Measurements from ENCODE around the gene SPINT2. TPM values are rescaled to one million over a fixed set of nuclear protein-coding genes. Genes with fewer than 3 reads are reported as not detected.
"Not testable (repeated sequence)": the region's sequence is repeated elsewhere in the genome, so short reads cannot be mapped to it uniquely, and the experiment has no call there.

The SPINT2 gene
- total and polyA plus RNA-seq, 2 donors (not counting 1 experiment from before 2014, with no cell fraction given) = 50.0 to 70.0 TPM

DNA sequence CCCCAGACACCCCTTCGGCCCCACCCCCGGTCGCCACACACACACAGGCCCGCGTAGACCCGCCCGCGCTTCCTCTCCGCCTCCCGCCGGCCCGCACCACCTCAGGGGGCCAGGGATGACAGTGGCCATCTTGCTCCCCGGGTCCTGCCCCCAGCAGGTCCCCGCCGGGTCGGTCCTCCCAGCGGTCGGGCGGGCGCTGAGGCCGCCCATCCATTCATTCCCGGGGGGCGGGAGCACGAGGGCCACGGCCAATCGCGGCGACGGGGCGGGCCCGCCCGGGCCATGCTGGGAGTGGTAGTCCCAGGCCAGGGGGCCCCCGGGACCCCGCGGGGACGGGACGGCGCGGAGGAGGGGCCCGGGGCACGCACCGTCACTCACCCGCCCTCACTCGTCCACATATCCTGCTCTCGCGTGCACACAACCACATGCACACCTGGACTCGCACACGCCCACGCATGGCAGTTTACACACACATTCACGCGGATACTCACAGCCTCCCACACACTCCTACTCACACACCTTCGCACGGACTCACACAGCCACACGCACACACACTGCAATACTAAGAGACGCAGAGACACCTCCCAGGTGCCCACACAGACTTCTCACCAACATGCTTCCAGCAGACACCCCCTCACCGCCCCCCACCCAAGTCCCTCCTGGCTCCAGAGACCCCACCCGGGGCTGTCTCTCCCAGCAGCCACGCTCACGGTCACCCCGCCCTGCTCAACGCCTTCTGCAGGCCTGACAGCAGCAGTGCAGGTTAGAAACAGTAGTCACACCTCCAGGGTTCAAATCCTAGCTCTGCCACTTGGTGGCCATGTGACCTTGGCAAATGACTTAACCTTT, 40.1 kb upstream of the SPINT2 start, which contains the start of gene DPF1:
DPF1 (minus strand) TSS at position 209 of the 849 bp plus-strand sequence; CDS start at position 129, 80 bp downstream.
- H3K36me3 ChIP-seq (replicated peaks in 1 of 2; ENCODE audit: control extremely low read depth in 1 of 2, control insufficient read depth in 1 of 2, extremely low read depth in 1 of 2, insufficient read depth in 2 of 2, low read length in 1 of 2) = no peaks in the 10 kb centered on the region
- peaks cover 29 to 48% of the 10 kb centered on the region in 2 donors for H3K4me1 ChIP-seq (ENCODE audit: control insufficient read depth in 2 of 2, insufficient read depth in 2 of 2, low read length in 2 of 2)
- H3K4me2 ChIP-seq (replicated peaks; ENCODE audit: low read depth, low read length, poor library complexity, severe bottlenecking) = peak within 1 kb of the TSS; percentile 80
- H3K4me3 ChIP-seq (ENCODE audit: control extremely low read depth in 1 of 5, extremely low read depth in 1 of 5, insufficient read depth in 1 of 5, low read depth in 2 of 5, low read length in 4 of 5) = peak within 1 kb of the TSS in 4 of 5 experiments; percentile 26 to 59 (median 47)
- Mint-ChIP-seq H3K27me3 (peaks cover 52% of the 10 kb centered on the region), H3K27ac (peak within 1 kb of the TSS; percentile 57), H3K4me3 (peak within 1 kb of the TSS; percentile 92), H3K4me1 (peaks cover 32% of the 10 kb centered on the region), H3K9me3 (ENCODE audit: insufficient read depth) (no peaks in the 10 kb centered on the region)
- DNase-seq (peak; percentile 76), ATAC-seq (ENCODE audit: low read depth) (peak; percentile 83)
- WGBS (ENCODE audit: insufficient coverage) = 1% methylated on average over 61 of the region's 61 CpGs
- H3K9ac ChIP-seq (ENCODE audit: low read length) = peak within 1 kb of the TSS; percentile 42
- ChIA-PET POLR2A (interaction anchor here (0.6 kb wide), 1 partner anchor 23 kb away, joined by 5 read pairs; no protein-coding TSS in a partner anchor), CTCF (interaction anchor here (1.0 to 2.0 kb wide), 8 partner anchors 8 to 328 kb away, joined by 3 to 9 read pairs (median 6); partner anchors contain the start of gene WDR87)
- peaks cover 0 to 77% (median 48%) of the 10 kb centered on the region in 4 experiments for H3K27me3 ChIP-seq (replicated peaks in 1 of 4; ENCODE audit: control extremely low read depth in 1 of 4, control insufficient read depth in 3 of 4, insufficient read depth in 4 of 4, low read length in 3 of 4)
- peak within 1 kb of the TSS; percentile 54 for H2AFZ ChIP-seq (ENCODE audit: insufficient read depth, low read depth, low read length, poor library complexity, severe bottlenecking)
- no peaks in the 10 kb centered on the region for H4K20me1 ChIP-seq (ENCODE audit: control insufficient read depth, insufficient read depth, low read length, poor library complexity, severe bottlenecking)
- no peaks in the 10 kb centered on the region for H3K79me2 ChIP-seq (ENCODE audit: control insufficient read depth, insufficient read depth, low read length)
- H3K9me3 ChIP-seq (ENCODE audit: control extremely low read depth in 1 of 3, control insufficient read depth in 2 of 3, insufficient read depth in 1 of 3, low read length in 2 of 3) = peaks cover 0 to 23% (median 0%) of the 10 kb centered on the region in 3 donors
- H3K27ac ChIP-seq (ENCODE audit: low read length in 2 of 2) = no peak within 1 kb of the TSS
- intact Hi-C loops (cut with micrococcal nuclease) = loop anchor here (10.0 kb wide), 1 partner anchor 319 kb away; the partner anchor contains the start of genes SIPA1L3 and WDR87
- peak; percentile 65 for TF ChIP-seq EZH2 (IDR thresholded peaks at IDR 0.05; ENCODE audit: borderline replicate concordance, insufficient read depth, low read depth, low read length, poor library complexity, severe bottlenecking)
- TF ChIP-seq, protein P1, sequence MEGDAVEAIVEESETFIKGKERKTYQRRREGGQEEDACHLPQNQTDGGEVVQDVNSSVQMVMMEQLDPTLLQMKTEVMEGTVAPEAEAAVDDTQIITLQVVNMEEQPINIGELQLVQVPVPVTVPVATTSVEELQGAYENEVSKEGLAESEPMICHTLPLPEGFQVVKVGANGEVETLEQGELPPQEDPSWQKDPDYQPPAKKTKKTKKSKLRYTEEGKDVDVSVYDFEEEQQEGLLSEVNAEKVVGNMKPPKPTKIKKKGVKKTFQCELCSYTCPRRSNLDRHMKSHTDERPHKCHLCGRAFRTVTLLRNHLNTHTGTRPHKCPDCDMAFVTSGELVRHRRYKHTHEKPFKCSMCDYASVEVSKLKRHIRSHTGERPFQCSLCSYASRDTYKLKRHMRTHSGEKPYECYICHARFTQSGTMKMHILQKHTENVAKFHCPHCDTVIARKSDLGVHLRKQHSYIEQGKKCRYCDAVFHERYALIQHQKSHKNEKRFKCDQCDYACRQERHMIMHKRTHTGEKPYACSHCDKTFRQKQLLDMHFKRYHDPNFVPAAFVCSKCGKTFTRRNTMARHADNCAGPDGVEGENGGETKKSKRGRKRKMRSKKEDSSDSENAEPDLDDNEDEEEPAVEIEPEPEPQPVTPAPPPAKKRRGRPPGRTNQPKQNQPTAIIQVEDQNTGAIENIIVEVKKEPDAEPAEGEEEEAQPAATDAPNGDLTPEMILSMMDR (IDR thresholded peaks at IDR 0.05) = no peak

DNA sequence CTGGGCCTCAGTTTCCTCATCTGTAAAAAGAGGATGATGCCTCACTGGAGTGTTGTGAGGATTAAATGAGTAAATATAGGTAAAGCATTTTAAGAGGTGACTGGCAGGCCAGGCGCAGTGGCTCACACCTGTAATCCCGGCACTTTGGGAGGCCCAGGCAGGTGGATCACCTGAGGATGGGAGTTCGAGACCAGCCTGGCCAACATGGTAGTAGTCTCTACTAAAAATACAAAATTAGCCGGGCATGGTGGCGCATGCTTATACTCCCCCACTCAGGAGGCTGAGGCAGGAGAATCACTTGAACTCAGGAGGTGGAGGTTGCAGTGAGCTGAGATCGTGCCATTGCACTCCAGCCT, 39.5 kb upstream of the SPINT2 start:
- not testable (repeated sequence) for H2AFZ ChIP-seq (ENCODE audit: insufficient read depth, low read depth, low read length, poor library complexity, severe bottlenecking); ATAC-seq (ENCODE audit: low read depth); H3K4me3 ChIP-seq (ENCODE audit: control extremely low read depth in 1 of 5, extremely low read depth in 1 of 5, insufficient read depth in 1 of 5, low read depth in 2 of 5, low read length in 4 of 5); H3K79me2 ChIP-seq (ENCODE audit: control insufficient read depth, insufficient read depth, low read length); H4K20me1 ChIP-seq (ENCODE audit: control insufficient read depth, insufficient read depth, low read length, poor library complexity, severe bottlenecking); H3K27ac ChIP-seq (ENCODE audit: low read length in 2 of 2); H3K27ac Mint-ChIP-seq; H3K9me3 Mint-ChIP-seq (ENCODE audit: insufficient read depth); DNase-seq; H3K36me3 ChIP-seq (replicated peaks in 1 of 2; ENCODE audit: control extremely low read depth in 1 of 2, control insufficient read depth in 1 of 2, extremely low read depth in 1 of 2, insufficient read depth in 2 of 2, low read length in 1 of 2)
- Histone ChIP-seq H3K27me3 (replicated peaks in 1 of 4; ENCODE audit: control extremely low read depth in 1 of 4, control insufficient read depth in 3 of 4, insufficient read depth in 4 of 4, low read length in 3 of 4) (peaks cover 0 to 79% (median 49%) of the 10 kb centered on the region in 4 experiments), H3K4me2 (replicated peaks; ENCODE audit: low read depth, low read length, poor library complexity, severe bottlenecking) (peak overlapping the region; percentile 80), H3K9me3 (ENCODE audit: control extremely low read depth in 1 of 3, control insufficient read depth in 2 of 3, insufficient read depth in 1 of 3, low read length in 2 of 3) (peaks cover 0 to 23% (median 0%) of the 10 kb centered on the region in 3 donors), H3K4me1 (ENCODE audit: control insufficient read depth in 2 of 2, insufficient read depth in 2 of 2, low read length in 2 of 2) (peaks cover 32 to 49% of the 10 kb centered on the region in 2 donors), H3K9ac (ENCODE audit: low read length) (peak overlapping the region; percentile 42)
- intact Hi-C loops (cut with micrococcal nuclease) = loop anchor here (10.0 kb wide), 1 partner anchor 320 kb away; the partner anchor contains the start of genes SIPA1L3 and WDR87
- 94% methylated on average over 3 of the region's 6 CpGs for WGBS (ENCODE audit: insufficient coverage)
- peaks cover 33% of the 10 kb centered on the region for H3K4me1 Mint-ChIP-seq
- H3K27me3 Mint-ChIP-seq = peaks cover 52% of the 10 kb centered on the region
- H3K4me3 Mint-ChIP-seq = peak overlapping the region; percentile 92
- CTCF ChIA-PET = interaction anchor here (0.7 to 2.0 kb wide), 11 partner anchors 8 to 328 kb away, joined by 3 to 9 read pairs (median 4); partner anchors contain the start of genes PSMD8 and WDR87
- POLR2A ChIA-PET = interaction anchor here (0.6 to 0.7 kb wide), 2 partner anchors 23 to 50 kb away, joined by 5 read pairs; no protein-coding TSS in a partner anchor

Measured in B cell (primary cell).